ENCODE measurements around the gene DNAH1.
A peak's percentile ranks its signal among the peaks of the same experiment; 100 is the strongest.

DNAH1 gene

DNA sequence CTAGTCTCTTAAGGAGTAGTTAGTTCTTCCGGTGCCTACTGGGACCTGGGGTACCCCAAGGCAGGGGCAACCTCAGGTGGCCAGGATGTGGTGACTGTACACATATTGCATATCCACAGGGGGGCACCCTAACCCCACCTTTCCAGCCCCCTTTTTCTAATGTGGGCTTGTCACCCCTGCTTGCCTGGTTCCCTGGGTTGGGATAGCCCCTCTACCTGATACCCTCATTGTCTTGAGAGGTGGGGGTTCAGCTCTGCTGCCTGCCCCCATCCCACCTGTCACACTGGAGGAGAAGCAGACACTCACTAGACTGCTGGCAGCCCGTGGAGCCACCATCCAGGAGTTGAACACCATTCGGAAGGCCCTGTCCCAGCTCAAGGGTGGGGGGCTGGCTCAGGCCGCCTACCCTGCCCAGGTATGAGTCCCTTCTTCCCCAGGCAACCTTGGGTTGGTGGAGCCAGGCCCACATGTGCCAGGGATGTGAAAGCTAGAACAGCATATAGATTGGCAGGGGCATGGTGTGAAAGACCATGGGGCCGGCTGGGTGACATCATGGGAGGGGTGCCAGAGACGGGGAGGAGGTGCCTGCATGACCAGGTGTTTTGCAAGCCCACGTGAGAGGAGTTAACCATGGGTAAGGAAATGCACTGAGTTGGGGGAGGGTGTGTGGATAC is 24.5 kb upstream of the DNAH1 start:
- DNase-seq = peak; percentile 54

DNA sequence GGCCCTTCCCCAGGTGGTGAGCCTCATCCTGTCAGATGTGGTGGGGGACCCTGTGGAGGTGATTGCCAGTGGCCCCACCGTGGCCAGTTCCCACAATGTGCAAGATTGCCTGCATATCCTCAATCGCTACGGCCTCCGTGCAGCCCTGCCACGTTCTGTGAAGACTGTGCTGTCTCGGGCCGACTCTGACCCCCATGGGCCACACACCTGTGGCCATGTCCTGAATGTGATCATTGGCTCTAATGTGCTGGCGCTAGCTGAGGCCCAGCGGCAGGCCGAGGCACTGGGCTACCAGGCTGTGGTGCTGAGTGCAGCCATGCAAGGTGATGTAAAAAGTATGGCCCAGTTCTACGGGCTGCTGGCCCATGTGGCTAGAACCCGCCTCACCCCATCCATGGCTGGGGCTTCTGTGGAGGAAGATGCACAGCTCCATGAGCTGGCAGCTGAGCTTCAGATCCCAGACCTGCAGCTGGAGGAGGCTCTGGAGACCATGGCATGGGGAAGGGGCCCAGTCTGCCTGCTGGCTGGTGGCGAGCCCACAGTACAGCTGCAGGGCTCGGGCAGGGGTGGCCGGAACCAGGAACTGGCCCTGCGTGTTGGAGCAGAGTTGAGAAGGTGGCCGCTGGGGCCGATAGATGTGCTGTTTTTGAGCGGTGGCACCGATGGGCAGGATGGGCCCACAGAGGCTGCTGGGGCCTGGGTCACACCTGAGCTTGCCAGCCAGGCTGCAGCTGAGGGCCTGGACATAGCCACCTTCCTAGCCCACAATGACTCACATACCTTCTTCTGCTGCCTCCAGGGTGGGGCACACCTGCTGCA is 23.7 kb upstream of the DNAH1 start:
- no peak for DNase-seq

DNA sequence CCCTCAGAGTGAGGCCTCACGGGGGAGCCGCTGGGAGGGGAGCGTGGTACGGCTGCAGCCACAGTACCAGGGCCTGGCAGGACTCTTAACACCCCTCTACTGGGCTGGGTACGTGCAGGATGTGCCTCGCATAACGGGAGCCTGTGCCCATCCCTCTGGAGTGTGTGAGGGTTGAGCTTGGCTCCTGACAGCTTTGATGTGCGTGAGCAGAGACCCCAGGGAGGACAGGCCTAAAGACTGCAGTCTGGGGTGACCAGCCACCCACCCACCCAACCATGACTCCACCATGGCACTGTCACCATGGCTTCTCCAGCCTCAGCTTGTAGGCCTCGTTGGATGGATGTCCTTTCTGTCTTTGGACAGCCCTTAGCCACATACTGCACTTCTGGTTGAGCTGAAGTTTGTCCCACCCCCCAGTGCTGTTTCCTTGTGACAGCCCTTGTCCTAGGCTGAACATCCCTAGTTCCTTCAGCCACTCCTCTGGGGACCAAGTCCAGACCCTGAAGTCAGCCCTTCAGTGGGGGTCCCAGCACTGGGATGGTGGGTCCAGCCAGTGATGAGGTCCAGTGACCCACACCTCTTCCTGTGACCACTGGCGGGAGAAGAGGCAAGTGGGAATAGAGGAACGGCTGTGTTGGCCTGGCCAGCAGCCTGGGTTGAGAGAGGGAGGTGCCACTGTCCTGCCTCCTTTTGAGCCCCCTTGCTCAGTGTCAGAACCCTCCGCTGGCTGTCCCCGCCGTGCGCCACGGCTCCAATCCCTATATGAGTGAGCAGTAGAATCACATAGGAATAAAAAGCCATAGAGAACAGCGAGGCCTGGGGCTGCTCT is 22.4 kb upstream of the DNAH1 start:
- no peak for DNase-seq

GRCh38 chr3:52294320-52295150 is 21.6 kb upstream of the DNAH1 start:
- DNase-seq = no peak

- no peak for DNase-seq
Observed at GRCh38 chr3:52295671-52296208, 20.4 kb upstream of the DNAH1 start.

- no peak for DNase-seq
Observed at GRCh38 chr3:52297242-52298148, 18.6 kb upstream of the DNAH1 start.

GRCh38 chr3:52298149-52299098 is 17.7 kb upstream of the DNAH1 start:
- no peak for DNase-seq

DNA sequence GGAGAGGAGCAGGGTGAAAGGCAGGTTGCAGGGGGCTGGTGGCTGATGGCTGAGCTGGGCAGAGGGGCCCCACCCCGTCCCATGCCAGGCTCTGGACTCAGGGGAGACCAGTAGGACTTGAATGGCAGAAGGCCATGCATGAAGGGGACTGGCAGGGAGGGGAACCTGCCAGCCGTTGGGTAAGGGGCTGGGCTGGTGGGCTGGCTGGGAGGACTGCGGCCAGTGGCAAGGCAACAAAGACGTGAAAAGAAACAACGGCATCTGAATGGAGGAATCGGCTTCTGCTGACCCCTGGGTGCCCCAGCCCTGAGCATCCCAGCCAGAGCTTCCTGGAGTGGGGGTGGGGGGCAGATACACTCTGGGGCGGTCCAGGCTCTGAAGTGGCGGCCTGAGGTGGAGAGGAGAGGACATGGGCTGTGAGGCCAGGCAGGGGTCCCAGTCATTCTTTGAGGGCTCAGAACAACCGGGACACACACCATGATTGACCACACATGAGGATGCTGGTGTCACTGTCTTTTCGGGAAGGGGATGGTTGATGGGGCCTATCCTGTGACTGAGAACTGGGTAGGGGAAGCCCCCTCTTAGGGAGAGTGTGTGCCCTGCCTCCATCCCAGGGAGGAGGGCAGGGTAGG is 16.8 kb upstream of the DNAH1 start:
- DNase-seq = no peak

- no peak for DNase-seq
Observed at GRCh38 chr3:52299879-52300611, 16.1 kb upstream of the DNAH1 start.

DNA sequence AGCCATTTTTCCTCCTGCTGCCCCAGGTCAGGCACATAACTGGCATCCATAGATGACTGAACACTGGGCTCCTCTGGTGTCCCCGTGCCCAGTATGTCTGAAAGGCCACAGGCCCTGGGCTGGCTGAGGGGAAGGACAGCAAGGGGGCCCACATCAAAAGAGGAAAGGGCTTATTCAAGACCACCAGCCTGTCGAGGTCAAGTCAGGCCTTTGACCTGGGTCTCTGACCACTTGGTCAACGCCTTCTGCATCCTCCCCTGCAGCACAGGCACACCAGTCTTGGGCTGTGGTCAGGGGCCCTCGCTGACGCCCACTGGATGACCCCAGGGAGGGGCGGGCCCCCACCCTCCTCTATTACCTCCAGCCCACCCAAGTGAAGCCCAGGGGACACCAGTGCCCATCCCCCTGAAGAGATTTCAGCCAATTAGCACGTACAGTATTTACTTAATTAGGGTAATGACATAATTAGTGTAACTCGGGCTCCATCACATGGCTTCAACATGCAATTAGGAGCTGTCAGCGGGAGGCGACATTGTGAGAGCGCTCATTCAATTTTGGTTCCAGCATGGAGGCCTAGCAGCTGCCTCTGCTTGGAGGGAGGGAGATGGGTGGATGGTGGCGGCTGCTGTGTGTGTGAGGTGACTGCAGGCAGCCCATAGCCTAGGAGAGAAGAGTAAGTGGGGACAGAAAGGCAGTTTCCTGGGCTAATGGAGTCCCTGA is 13.5 kb upstream of the DNAH1 start:
- no peak for DNase-seq

- DNase-seq = no peak
Observed at GRCh38 chr3:52303811-52304210, 12.3 kb upstream of the DNAH1 start.

DNA sequence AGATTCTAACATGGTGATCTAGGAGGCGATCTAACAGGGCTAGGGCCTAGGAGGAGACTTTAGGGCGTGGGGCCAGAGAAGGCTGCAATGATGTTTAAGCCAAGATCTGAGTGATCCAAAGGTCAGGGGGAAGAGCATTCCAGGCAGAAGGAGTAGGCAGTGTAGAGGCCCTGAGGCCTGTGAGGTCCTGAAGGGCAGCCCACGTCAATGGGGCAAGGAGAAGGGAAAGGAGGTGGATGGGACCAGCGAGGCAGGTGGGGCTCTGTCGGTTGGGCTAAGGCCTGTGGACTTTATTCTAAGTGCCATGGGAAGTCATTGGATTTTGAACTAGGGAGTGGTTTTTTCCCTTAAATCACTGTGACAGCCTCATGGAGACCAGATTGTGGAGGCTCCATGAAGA is 10.2 kb upstream of the DNAH1 start:
- no peak for DNase-seq

GRCh38 chr3:52306978-52307377 is 9.1 kb upstream of the DNAH1 start:
- DNase-seq = no peak

GRCh38 chr3:52308308-52308707 is 7.8 kb upstream of the DNAH1 start:
- DNase-seq = no peak

- peak; percentile 74 for DNase-seq
Observed at GRCh38 chr3:52310861-52311575, 5.1 kb upstream of the DNAH1 start.

GRCh38 chr3:52311576-52312119 is 4.5 kb upstream of the DNAH1 start:
- DNase-seq = no peak

GRCh38 chr3:52313188-52313773 is 2.8 kb upstream of the DNAH1 start:
- no peak for DNase-seq

Data from CD4-positive, alpha-beta T cell treated with Interleukin-10 for 1 hour (primary cell).